ENCODE measurements around the gene FAM43A.

The FAM43A gene, protein sequence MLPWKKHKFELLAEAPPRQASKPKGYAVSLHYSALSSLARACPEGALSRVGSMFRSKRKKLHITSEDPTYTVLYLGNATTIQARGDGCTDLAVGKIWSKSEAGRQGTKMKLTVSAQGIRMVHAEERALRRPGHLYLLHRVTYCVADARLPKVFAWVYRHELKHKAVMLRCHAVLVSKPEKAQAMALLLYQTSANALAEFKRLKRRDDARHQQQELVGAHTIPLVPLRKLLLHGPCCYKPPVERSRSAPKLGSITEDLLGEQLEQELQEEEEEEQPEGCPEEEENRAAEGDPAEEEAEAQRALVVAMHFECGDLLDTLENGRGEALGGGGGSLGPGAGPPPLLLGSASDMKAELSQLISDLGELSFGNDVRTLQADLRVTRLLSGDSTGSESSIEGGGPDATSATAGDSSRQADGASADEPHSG

DNA sequence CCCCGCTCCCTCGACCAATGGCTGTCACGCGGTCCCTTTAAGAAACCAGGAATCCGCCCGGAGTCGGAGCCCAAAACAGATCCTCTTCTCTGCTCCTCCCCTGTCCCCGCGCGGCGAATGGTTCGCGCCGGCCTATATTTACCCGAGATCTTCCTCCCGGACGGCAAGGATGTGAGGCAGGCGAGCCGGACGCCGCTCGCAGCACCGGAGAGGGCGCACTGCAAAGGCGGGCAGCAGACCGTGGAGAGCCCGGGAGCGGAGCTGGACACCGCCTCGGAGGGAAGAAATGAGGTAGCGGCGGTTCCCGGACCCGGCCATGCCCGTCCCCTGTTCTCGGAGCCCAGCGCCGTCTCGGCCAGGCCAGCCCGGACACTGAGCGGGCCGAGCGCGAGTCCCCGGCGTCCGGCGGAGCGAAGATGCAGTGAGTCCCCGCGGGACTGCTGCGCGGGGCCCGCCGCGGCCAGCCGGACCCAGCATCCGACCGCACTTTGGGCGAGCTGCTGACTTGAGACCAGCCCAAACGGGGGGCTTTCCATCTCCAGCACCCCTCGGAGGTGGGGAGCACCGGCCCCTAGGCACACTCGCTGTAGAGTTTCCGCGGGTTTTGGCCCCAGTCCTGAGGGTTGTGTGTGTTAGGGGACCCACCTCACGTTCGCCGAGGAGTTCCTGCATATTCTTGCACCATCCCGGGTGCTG lies at the start of gene FAM43A:
TSS of gene FAM43A (plus strand) at position 166 of the 696 bp plus-strand sequence. CDS start 944 bp downstream, outside the sequence.
- DNase-seq = peak; percentile 73

DNA sequence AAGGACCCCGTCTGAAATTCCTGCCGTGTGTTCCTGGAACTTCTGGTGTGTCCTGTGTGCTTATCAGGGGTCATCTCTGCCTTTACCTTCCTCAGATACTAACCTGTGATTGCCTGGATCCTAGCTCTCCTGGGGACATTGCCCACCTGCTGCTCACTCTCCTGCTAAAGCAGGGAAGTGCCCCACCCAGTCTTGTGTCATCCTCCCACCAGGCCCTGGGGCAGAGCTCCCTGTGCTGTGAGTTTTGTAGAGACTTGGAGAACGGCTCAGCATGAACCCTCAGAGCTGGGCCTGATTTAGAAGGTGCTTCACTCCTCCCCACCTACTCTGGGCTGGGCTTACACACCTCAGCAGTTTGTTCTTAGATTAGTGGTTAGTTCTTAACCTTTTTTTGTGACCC lies 48.6 kb upstream of the FAM43A start:
- no peak for DNase-seq

DNA sequence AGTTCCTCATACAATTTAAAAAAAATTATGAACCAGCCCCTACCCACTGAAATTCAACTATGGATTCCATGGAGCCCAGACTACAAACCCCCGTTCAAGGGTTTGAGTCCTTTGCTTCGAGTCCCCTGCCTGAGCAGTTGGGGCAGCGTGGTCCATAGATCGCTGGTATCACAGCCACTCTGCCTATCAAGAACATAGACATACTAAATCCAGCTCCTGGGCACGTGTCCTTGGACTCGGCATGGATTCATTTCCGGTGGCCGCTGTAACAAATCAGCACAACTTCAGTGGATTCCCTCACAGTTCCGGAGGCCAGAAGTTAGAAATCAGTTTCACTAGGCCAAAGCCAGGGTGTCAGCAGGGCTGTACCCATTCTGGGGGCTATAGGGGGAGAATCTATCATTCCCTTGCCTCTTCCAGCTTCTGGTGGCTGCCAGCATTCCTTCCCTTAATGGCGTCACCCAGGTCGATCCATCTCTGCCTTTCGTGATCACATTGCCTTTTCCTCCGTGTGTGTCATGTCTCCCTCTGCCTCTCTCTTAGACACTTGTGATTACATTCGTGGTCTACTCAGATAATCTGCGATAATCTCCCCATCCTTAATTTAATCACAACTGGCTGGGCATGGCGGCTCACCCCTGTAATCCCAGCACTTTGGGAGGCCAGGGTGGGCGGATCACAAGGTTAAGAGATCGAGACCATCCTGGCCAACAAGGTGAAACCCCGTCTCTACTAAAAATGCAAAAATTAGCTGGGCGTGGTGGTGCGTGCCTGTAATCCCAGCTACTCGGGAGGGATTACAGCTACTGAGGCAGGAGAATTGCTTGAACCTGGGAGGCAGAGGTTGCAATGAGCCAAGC lies 47.9 kb upstream of the FAM43A start:
- no peak for DNase-seq

DNA sequence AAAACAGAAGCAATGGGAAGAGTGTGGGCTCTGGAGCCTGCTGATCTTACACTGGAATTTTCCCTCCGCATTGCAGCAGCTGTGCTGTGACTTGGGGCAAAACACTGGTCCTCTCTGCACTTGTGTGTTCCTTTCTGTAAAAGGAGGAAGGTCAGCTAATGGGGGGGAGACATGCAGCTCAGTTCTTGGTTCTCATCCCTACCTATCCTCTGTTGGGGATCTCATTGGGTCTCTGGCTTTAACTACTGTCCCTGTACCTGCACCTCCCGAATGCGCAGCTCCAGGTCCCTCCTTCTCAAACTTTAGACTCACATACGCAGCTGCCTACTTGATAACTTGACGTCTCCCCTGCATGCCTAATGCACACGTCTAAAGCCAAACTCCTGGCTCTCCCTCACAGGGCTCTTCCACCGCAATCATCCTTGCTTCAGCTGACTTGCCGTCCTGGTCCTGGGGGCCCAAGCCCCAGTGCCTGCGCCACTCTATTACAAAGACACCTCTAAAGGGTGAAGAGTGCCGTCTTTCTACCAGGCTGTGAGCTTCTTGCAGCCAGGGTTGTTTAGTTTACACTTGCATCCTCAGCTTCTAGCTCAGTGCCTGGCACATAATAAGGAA lies 46.6 kb upstream of the FAM43A start:
- no peak for DNase-seq

DNA sequence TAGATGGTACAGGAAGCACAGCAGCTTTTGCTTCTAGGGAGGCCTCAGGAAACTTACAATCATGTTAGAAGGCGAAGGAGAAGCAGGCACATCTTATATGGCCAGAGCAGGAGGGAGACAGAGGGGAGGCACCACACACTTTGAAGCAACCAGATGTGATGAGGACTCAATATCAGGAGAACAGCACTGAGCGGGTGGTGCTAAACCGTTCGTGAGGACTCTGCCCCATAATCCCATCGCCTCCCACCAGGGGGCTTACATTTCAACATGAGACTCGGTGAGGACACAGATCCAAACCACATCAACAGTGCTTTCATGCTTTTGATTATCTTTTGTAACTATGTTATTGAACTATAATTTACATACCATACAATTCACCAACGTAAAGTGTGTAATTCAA lies 44.9 kb upstream of the FAM43A start:
- no peak for DNase-seq

DNA sequence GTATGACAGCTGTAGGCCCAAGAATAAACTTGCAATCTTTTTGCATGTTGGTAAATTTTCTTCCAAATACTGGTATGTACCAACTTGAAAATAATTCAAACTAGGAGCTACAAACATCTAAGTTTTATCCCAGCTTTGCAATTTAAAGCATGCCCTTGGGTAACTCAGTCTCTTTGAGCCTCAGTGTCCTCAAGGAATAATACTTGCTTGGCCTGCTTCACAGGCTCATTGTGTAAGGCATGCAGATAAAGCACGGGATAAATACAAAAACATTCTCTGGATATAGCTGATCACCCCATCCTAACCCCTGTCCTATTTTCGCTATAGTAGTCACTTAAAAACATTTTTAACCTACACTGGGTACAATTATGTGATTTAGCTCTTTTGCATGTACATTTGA lies 42.9 kb upstream of the FAM43A start:
- no peak for DNase-seq

DNA sequence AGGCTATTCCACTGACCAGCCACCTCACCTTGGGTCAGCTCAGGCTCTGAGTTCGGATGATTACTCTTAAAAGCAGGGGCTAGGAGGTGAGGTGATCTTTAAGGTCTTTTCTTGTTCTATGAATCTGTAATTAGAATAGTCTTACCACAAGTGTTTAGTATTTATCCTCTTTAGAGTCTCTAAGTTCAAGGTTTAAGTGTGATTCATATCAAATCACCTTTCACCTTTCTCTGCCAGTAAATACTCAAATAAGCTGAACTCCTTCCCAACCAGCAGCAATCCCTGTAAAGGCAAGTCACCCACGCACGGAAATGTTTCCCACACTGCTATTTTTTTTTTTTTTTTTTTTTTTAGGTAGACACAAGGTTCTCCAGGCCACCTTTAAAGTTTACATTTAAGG lies 37.9 kb upstream of the FAM43A start:
- no peak for DNase-seq

DNA sequence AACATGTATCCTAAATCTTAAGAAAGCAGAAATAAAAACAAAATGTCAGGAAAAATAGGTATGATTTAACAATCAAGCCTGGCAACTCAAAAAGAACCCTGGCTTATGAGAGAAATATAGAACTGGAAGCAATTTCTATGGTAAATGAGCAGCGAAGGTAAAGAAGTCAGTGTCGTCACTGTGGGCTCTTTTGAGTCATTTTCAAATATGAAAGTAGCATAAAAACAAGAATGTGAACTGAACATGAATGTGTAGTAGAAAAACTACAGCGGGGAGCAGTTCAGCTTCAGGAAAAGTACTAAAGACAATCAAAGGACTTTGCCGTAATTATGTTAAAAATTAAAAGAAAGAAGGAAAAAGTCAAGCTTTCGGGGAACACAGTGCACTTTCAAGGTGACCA lies 31.2 kb upstream of the FAM43A start:
- DNase-seq = no peak

DNA sequence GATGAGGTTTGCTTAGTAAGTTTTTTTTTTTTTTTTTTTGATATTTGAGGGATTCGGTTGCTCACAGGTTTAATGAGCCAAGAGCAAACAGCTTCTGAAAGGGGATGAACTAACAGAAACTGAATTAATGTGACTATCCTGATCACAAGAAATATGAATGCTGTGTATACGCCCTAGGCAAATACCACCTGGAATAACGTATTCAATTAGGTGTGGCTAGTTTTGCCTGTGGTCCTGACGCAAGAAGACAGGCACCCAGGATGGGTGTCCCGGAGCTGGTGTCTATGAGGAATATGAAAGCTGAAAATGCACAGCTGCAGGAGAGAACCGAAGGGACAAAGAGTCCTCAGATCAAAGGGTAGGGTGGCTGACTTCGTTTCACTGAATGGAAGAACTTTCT lies 28.2 kb upstream of the FAM43A start:
- DNase-seq = no peak

DNA sequence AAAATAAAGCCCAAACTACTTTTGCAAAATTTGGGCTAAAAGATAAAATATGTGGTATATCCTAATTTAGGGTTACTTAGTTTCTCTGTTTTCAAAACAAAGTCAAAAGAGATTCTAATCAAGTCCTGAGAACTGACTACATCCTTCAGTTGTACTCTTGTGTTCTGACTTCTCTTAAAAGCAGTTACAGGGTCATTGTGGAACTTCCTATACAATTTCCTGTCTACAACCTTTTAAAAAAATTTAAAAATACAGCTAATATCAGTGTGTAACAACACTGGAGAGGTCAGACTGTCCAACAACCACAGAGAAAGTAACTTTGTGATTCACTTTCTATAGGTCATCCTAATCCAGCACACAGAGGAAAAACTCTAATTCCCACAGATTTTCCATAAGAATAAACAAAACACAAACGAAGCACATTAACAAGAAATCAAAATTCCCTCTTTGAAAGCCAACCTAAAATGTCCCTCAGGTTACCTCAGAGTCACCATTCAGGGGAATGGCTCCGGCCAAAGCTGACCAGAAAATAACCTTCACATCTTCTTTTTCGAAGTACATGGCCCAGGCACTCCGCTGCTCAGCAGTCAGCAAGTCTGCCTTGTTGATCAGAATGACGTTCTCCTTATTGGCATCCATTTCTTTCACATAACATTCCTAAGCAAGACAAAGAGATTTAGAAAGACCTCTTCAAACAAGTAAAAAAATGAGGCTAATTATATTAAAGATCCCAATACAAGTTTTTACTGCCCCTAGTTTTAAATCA lies 27.0 kb upstream of the FAM43A start:
- no peak for DNase-seq

DNA sequence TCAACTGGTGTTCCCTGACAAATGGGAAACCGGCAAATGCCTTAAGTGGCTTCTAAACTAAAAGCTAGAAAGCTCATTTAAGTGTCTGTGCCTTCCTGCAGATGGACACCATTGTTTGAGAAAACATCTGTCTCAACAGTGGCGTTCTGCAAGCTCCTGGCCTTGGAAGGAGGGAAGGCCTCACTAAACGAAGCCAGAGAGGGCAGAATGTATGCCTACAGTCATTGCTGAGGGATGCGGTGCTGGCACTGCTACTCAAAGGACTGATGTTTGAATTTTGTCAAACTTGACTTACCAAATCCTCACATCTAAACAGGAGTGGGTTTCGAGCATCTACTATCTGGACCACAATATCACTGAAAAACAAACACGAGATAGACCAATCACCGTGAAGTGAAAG lies 25.9 kb upstream of the FAM43A start:
- no peak for DNase-seq

DNA sequence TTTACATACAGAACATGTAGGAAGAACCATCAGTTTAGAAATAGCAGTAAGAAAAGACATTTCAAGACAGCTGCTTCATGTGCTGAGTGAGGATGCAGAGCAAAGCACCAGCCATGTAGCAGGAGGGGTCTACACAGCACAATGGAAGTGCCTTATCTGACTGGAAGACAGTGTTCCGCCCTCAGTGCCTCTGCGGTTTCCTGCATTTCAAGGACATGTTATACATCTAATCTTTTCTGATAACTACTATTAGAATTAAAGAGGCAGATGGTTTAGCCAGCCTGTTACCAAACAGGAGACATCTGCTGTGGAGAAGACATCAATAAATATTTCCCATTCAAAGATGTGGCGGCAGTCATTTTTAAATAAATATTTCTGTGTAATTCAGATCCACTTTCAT lies 24.3 kb upstream of the FAM43A start:
- no peak for DNase-seq

DNA sequence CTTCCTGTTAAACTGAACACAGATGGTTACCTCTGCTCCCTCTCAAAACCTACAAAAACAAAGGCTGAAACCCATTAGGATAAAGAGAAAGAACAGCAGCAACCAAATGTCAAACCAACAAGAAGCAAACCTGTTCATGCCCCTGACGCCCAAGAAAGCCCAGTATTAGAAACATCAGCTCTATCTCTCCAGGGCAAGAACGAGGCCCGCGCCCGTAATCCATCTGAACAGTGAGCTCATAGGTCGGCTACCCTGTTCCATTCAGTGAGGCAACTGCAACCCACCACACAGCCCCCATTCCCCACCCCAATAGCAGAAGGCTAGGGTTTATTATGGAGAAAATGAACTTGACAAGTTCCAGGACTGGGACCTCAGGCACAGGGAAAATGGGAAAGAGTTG lies 23.7 kb upstream of the FAM43A start:
- DNase-seq = no peak

DNA sequence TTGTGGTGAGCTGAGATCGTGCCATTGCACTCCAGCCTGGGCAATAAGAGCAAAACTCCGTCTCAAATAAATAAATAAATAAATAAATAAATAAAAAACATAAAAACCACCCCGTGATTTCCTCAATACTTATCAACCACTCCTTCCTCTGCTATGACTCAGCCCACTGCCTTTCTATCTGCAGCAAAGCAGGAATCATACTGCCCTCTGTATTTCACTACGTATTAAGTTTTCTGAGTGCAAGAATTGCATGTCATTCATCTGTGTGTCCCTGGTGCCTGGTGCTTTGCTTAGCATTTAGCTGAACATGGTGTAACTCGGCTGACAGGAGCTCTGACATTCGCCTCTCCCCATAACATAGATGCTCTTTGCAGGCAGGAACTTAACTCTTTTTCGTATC lies 20.8 kb upstream of the FAM43A start:
- no peak for DNase-seq

DNA sequence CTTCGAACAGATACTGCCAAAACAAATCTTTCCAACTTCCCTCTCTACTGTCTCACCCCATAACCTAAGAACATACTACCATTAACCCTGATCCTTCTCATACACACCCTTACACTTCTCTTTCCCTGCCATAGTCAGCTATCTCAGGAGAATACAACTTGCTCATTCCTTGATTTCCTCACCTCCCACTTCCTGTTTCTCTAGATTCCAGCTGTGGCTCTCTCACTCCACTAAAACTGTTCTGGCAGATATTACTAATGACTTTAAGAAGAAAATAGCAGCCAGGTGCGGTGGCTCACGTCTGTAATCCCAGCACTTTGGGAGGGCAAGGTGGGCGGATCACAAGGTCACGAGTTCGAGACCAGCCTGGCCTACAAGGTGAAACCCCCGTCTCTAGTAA lies 18.3 kb upstream of the FAM43A start:
- DNase-seq = no peak

DNA sequence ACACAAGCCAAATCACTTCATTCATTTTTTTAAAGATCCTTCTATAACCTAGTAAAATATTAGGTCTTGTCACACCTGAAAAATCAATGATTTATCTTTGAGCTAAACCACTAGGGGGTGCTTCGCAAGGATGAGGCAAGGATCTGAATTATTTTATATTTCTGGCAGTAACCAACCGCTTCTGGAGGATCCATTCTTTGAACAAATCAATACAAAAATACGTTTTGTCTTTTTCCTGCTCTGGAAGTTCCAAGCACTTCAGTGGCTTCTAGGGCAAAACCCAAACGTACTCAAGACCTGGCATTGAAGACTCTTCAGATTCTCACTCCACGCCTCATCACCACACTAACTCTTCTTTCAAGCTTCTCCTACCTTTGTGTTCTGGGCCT lies 14.2 kb upstream of the FAM43A start:
- DNase-seq = peak; percentile 49

DNA sequence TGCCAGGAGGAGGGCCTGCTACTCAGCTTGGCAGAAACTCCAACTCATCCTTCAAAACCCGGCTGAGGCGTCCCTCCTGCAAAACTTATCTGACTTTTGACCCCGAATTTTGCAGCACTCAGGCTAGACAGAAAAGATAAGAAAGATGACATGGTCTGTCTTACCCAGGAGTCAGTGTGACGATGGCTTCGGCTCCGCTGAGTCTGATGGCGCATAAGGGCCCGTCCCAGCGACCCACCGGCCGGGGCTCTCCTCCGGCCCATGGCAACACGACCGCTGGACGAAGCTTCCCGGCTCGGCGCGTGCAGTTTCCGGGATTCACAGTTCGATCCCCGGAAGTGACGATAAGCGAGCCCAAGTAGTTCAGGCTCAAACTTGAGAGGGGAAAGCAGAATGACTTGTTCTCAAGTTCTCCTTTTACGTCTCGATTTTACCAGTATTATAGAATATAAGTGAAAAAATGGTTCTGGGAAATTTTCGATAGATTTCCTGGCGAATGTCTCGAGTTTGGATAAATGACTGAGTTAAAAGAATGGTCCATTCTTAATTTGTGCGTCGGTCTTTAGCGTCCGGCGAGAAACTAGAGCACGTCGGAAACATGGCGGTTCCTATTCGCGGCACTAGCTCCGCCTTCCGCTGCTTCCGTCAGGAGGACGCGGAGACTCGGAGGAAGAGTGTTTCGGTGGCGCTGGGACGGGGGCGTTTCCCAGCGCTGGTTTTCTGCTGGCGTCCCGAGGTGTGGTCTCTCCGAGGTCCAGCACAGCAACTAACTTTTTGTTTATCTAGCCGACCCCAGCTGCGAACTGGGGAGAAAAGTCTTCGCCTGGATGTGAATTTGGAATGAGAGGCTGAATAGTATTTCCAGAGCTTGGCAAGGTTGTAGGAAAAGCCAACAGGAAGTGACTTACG lies 13.5 kb upstream of the FAM43A start, which contains the start of gene LSG1:
TSS of gene LSG1 (minus strand) at position 292 of the 909 bp plus-strand sequence. CDS start at position 263, 29 bp downstream.
- peak; percentile 98 for DNase-seq

DNA sequence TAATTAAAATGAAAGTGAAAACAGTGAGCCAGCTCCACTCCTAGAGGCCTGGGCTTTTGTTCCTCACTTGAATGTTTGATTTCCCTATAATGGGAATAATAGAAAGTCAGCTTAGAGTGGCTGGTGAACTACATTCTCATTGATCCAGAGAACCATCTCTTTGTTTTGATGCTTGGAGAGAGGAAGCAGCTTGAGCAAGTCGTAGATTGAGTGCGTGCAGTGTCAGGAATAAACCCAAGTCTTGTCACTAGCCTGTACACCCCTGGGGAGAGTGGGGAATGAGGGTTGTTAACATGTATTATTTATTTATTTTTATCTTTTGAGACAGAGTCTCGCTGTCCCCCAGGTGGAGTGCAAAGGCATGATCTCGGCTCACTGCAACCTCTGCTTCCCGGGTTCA lies 12.8 kb upstream of the FAM43A start:
- DNase-seq = no peak

DNA sequence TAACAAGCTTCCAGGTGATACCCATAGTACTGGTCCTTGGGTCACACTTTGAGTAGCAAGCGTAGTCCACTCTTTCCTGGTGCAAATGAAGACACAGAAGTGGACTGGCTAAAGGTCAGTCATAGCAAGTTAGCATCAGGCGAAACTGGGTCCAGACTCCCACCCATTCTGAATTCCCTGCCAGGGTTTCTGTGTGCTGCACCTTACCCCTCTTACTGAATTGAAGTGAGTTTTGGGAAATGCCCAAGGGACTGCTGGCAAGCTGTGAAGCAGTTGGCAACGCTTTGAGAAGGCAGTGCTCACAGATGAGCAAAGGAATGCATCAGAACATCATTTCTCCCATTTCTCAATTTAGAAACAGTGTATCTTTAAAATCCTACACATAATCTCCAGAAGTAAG lies 11.9 kb upstream of the FAM43A start:
- no peak for DNase-seq

DNA sequence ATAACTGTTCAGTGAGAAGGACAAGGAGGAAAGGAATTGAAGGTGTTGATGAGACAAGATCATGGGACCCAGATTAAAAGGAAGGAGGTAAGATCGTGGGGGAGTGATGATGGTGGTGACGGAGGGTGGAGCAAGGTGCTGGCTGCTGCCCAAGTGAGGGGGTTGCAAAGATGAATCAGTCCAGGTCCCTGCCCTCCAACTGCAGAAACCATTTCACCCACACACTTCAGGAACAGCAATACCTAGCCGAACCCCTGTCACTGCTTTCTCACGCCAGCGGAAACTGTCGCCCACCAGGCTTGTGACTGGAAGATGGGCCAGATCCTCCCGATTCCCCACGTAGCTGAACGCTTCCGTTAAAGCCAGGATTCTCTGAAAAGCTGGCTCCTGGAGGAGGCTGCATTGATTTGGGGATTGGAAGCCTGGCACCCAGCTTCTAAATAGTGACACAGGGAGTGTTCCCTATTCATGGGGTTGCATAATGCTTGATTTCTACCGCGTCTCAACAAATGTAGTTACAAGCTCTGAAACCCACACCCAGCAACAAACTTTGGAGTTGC lies 10.5 kb upstream of the FAM43A start:
- no peak for DNase-seq

DNA sequence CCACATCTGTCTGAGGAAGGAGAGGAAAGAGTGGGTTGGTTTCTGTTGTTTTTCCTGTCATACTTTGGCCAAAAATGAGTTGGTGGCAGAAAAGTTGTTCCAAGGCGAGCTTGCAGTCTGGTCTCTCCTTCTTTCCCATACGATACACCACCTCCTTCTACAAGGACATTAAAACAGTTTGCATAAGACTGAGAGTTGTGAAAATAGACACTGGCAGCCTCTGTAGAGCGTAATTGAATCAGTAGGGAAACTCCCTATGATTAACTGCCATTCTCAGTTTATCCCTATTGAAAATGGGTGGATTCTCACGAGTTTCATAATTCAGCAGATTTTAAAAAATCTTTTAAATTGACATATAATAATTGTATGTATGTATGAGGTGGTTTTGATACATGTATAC lies 10.0 kb upstream of the FAM43A start:
- DNase-seq = no peak
